Bronchial epithelial cell (primary cell): ENCODE results near the gene NFASC. TPM values are rescaled to one million over a fixed set of nuclear protein-coding genes. Genes with fewer than 3 reads are reported as not detected.

Experiments
- DNase-seq: peaks from one replicate; pipeline ENCODE4 v3.0.0-alpha.2; 2010; ENCODE audit warnings: low read depth
- FAIRE-seq: peaks from 2 replicates; lab custom pipeline; 2011; peaks lifted over from hg19 to GRCh38; lab: Jason Lieb, UNC
- H3K27me3 ChIP-seq: 2 replicates; pipeline ENCODE4 v1.5.1; 2011; ENCODE audit warnings: low read length; ENCODE audit not compliant: control insufficient read depth, insufficient read depth
- H3K36me3 ChIP-seq: 2 replicates; pipeline ENCODE4 v1.5.1; 2011; ENCODE audit warnings: low read length; ENCODE audit not compliant: control insufficient read depth, insufficient read depth
- H3K4me3 ChIP-seq: 2 replicates; pipeline ENCODE4 v1.5.1; 2011; ENCODE audit warnings: mild to moderate bottlenecking, low read depth, low read length, control low read depth
- CTCF ChIP-seq: IDR thresholded peaks from 2 replicates; pipeline ENCODE4 v1.5.1; 2011; ENCODE audit warnings: mild to moderate bottlenecking, moderate library complexity, low read length, control low read depth, inconsistent platforms; ENCODE audit not compliant: insufficient read depth, severe bottlenecking
- total RNA-seq: library from RNA; depleted of rRNA; stranded (reverse); fragments of >200 nt; gene quantifications from 2 replicates; pipeline ENCODE4 v1.2.1, GENCODE V29; 2014

NFASC gene
- total RNA-seq, 1 donor from 2014 or later: 0.53 TPM

GRCh38 chr1:205054013-205054412, 183.4 kb downstream of the NFASC start:
- no peaks in the 10 kb centered on the region for H3K36me3 ChIP-seq
- no peak for TF ChIP-seq CTCF
- peaks cover 2% of the 10 kb centered on the region for H3K27me3 ChIP-seq
- H3K4me3 ChIP-seq: no peak overlapping the region
- FAIRE-seq (no peak), DNase-seq (no peak)

GRCh38 chr1:205056188-205056611, 185.5 kb downstream of the NFASC start:
- Histone ChIP-seq H3K4me3 (no peak overlapping the region), H3K36me3 (no peaks in the 10 kb centered on the region), H3K27me3 (peaks cover 2% of the 10 kb centered on the region)
- DNase-seq: no peak
- no peak for TF ChIP-seq CTCF
- no peak for FAIRE-seq

- Histone ChIP-seq H3K4me3 (no peak overlapping the region), H3K36me3 (no peaks in the 10 kb centered on the region), H3K27me3 (peaks cover 2% of the 10 kb centered on the region)
- no peak for DNase-seq
- FAIRE-seq: no peak
- no peak for TF ChIP-seq CTCF
Observed at GRCh38 chr1:205056956-205057568, 186.4 kb downstream of the NFASC start.

GRCh38 chr1:205057808-205058575, 187.3 kb downstream of the NFASC start:
- H3K36me3 ChIP-seq: no peaks in the 10 kb centered on the region
- no peak for FAIRE-seq

GRCh38 chr1:205058853-205059252, 188.2 kb downstream of the NFASC start:
- no peak for TF ChIP-seq CTCF
- H3K4me3 ChIP-seq: no peak overlapping the region
- H3K36me3 ChIP-seq: no peaks in the 10 kb centered on the region
- DNase-seq (no peak), FAIRE-seq (no peak)
- H3K27me3 ChIP-seq: peaks cover 3% of the 10 kb centered on the region

More at GRCh38 chr1:205057808-205058575, 187.3 kb downstream of the NFASC start:
- no peak for DNase-seq
- TF ChIP-seq CTCF: no peak
- Histone ChIP-seq H3K4me3 (no peak overlapping the region), H3K27me3 (peaks cover 3% of the 10 kb centered on the region)
